ENCODE results near the gene RIMS3.
"Not testable (repeated sequence)": the region's sequence is repeated elsewhere in the genome, so short reads cannot be mapped to it uniquely, and the experiment has no call there.

GRCh38 chr1:40629546-40629945 is 35.9 kb downstream of the RIMS3 start:
- not testable (repeated sequence) for TF ChIP-seq CTCF (IDR thresholded peaks at IDR 0.05 in 2 of 3, conservative IDR thresholded peaks at IDR 0.05 in 1 of 3; ENCODE audit: borderline replicate concordance in 1 of 3, insufficient read depth in 1 of 3, low read depth in 2 of 3, low read length in 2 of 3); SRF (IDR thresholded peaks at IDR 0.05; ENCODE audit: low read depth); ELF1 (IDR thresholded peaks at IDR 0.05; ENCODE audit: borderline replicate concordance, low read depth); SP1 (IDR thresholded peaks at IDR 0.05; ENCODE audit: low read depth); EZH2phosphoT487 (IDR thresholded peaks at IDR 0.05; ENCODE audit: borderline replicate concordance); YY1 (IDR thresholded peaks at IDR 0.05; ENCODE audit: extremely low read depth, insufficient replicate concordance, low read depth, low read length); TCF7L2 (IDR thresholded peaks at IDR 0.05; ENCODE audit: borderline replicate concordance, extremely low read depth, insufficient read depth, insufficient read length); POLR2AphosphoS5 (IDR thresholded peaks at IDR 0.05; ENCODE audit: low read depth, low read length); POLR2A (IDR thresholded peaks at IDR 0.05; ENCODE audit: borderline replicate concordance, extremely low read depth, insufficient read depth, insufficient read length); REST (IDR thresholded peaks at IDR 0.05; ENCODE audit: low read depth)

All from HCT116 (cell line).